GM19468 (cell line): ENCODE results near the gene TRPV2.
"Not testable (repeated sequence)": the region's sequence is repeated elsewhere in the genome, so short reads cannot be mapped to it uniquely, and the experiment has no call there.

Experiments
- ATAC-seq: cut with Tn5 transposase; IDR thresholded peaks from one replicate; pipeline ENCODE4 v1.9.1; 2021; ENCODE audit warnings: mild to moderate bottlenecking, moderate library complexity, moderate number of reproducible peaks; ENCODE audit not compliant: unreplicated experiment; ENCODE audit errors: extremely low read depth

TRPV2 gene

GRCh38 chr17:16435925-16436886, 20.8 kb downstream of the TRPV2 start:
- ATAC-seq: no peak

- no peak for ATAC-seq
These were observed 21.7 kb downstream of the TRPV2 start for GRCh38 chr17:16437083-16437482.

- no peak for ATAC-seq
These were observed 22.8 kb downstream of the TRPV2 start for GRCh38 chr17:16438173-16438556.

- peak; percentile 54 for ATAC-seq
These were observed 23.4 kb downstream of the TRPV2 start for GRCh38 chr17:16438557-16439302.

- no peak for ATAC-seq
These were observed 24.0 kb downstream of the TRPV2 start for GRCh38 chr17:16439303-16439791.

GRCh38 chr17:16439811-16440351, 24.5 kb downstream of the TRPV2 start:
- ATAC-seq: no peak

- not testable (repeated sequence) for ATAC-seq
These were observed 25.0 kb downstream of the TRPV2 start for GRCh38 chr17:16440354-16440753.

- ATAC-seq: no peak
These were observed 25.7 kb downstream of the TRPV2 start for GRCh38 chr17:16440901-16441629.

GRCh38 chr17:16442141-16442540, 26.8 kb downstream of the TRPV2 start:
- ATAC-seq: no peak

- ATAC-seq: no peak
These were observed 27.5 kb downstream of the TRPV2 start for GRCh38 chr17:16442594-16443510.

GRCh38 chr17:16443511-16444257, 28.3 kb downstream of the TRPV2 start:
- ATAC-seq: no peak

GRCh38 chr17:16444258-16444886, 29.0 kb downstream of the TRPV2 start:
- no peak for ATAC-seq

- no peak for ATAC-seq
These were observed 31.1 kb downstream of the TRPV2 start for GRCh38 chr17:16446338-16446983.

- no peak for ATAC-seq
These were observed 32.3 kb downstream of the TRPV2 start for GRCh38 chr17:16447676-16448075.

- ATAC-seq: no peak
These were observed 33.1 kb downstream of the TRPV2 start for GRCh38 chr17:16448490-16448889.

- ATAC-seq: no peak
These were observed 33.8 kb downstream of the TRPV2 start for GRCh38 chr17:16449121-16449570.

GRCh38 chr17:16450028-16450427, 34.7 kb downstream of the TRPV2 start:
- ATAC-seq: no peak
